Measurements from ENCODE around the gene RPS6KL1.

GRCh38 chr14:74915826-74916225, 7.2 kb downstream of the RPS6KL1 start:
- TF ChIP-seq CTCF (IDR thresholded peaks at IDR 0.05) (no peak), POLR2A (IDR thresholded peaks at IDR 0.05) (no peak)
